ENCODE results near the gene PIGT.

GRCh38 chr20:45470937-45471336 lies 55.0 kb downstream of the PIGT start:
- TF ChIP-seq PRDM10 (tag by site-specific recombination; IDR thresholded peaks at IDR 0.05) (no peak), ZNF792 (tag by site-specific recombination; IDR thresholded peaks at IDR 0.05) (no peak), CTCF (tag by site-specific recombination; IDR thresholded peaks at IDR 0.05) (no peak), GFI1B (tag by site-specific recombination; IDR thresholded peaks at IDR 0.05) (no peak), TCF7L2 (IDR thresholded peaks at IDR 0.05; ENCODE audit: borderline replicate concordance, low read depth, low read length) (no peak), ZNF311 (tag by site-specific recombination; IDR thresholded peaks at IDR 0.05; ENCODE audit: borderline replicate concordance) (no peak), PRDM1 (tag by site-specific recombination; IDR thresholded peaks at IDR 0.05) (no peak), REST (tag by site-specific recombination; IDR thresholded peaks at IDR 0.05) (no peak), ZNF423 (tag by site-specific recombination; IDR thresholded peaks at IDR 0.05) (no peak), ZNF513 (tag by site-specific recombination; IDR thresholded peaks at IDR 0.05) (no peak)

Data from HEK293 (cell line).